GM12873 (cell line): Measurements from ENCODE around the gene INPP5A.

ENCODE experiments used
- CTCF ChIP-seq: IDR thresholded peaks from 2 replicates; pipeline ENCODE4 v1.5.1; 2012; ENCODE audit warnings: low read depth, mild to moderate bottlenecking, moderate library complexity, low read length, control low read depth; ENCODE audit not compliant: insufficient read depth; ENCODE audit errors: missing control alignments

INPP5A gene

GRCh38 chr10:132590752-132591121 lies 53.1 kb downstream of the INPP5A start:
- TF ChIP-seq CTCF, result no peak

DNA sequence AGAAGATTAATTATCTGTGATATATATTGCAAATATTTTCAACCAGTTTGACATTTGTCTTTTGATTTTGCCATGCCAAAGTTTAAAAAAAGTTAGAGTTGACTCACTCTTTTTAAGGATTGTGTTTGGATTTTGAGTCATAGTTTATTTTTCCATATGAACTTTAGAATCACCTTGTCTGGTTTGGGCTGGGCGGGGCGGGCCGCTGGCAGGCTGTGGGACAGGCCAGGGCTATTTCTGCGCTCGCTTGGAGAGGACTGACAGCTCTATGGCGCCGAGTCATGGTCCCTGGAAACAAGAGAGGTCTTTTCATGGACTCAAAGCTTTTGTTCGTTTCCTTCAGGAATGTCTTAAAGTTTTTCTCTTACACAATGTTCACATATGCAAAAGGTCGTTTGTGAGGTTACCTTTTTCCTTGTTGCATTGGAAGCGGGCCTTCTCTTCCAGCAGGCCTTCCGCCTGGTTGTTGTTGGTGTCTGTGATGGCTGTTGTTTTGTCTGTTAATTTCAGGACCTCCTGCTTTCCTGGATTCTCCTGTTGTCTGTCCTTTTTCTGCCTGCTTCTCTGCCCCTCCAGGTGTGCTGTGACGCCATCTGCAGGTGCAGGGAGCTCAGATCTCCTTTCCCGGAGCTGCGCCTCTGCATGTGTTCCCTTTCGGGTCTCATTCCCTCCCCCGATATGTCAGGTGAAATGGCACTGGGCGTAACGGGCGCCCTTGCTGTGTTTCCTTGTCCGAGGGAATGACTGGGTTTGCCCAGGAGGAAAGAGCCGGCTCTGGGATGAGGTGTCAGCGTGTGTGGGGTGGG lies 53.8 kb downstream of the INPP5A start:
- no peak for TF ChIP-seq CTCF

- no peak for TF ChIP-seq CTCF
These were observed 55.3 kb downstream of the INPP5A start for GRCh38 chr10:132592790-132593383.

DNA sequence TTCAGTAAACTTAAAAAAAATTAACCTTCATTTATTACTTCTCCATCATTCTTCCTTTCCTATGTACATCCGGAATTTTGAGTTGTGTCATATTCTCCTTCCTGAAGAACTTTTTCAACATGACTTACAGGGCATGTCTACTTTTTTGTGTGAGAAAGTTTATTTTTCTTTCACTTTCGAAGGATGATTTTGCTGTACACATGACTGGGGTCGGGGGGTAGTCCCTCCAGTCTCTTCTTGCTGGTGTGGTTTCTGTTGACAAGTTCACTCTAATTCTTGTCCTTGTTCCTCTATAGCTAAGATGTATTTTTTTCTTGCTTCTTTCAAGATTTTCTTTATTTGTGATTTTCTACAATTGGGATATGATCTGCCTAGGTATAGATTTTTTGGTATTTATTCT lies 55.8 kb downstream of the INPP5A start:
- TF ChIP-seq CTCF, result no peak

DNA sequence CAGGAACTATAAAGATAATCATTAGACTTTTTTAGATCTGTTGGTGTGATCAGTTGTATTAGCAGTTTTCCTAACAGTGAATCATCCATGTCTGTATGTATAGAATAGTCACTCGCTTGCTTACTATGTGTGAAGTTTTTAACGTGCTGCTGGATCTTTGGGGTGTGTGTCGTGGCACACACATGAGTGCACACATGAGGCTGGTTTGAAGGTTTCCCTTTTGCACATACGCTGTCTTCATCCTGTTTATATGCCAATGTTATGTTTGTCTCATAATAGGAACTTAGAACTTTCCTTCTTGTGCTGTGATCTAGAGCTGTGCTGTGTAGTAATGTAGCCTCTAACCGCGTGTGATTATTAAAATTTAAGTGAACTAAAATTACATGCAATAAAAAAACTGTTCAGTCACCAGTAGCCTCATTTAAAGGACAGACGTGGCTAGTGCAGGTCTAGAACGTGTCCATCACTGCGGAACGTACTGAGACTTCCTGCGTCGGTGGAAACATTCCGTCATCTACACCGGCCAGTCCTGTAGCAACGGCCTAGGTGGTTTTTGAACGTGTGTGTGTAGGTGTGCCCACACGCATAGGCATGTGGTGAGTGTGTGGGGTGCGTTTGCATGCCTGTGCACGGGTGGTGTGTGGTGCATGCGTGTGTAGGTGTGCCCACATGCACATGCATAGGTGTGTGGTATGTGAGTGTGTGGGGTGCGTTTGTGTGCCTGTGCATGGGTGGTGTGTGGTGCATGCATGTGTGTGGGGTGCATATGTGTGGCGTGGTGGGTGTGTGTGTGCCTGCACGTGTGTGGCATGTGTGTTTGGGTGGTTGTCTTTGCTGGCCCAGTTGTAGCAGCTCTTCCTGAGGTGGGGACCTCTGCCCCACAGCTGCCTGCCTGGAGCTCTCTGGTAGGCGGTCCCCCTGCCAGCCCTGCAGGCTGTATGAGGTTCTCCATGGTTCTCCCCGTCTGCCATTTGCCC lies 56.6 kb downstream of the INPP5A start:
- no peak for TF ChIP-seq CTCF

GRCh38 chr10:132595021-132595420 lies 57.4 kb downstream of the INPP5A start:
- no peak for TF ChIP-seq CTCF

DNA sequence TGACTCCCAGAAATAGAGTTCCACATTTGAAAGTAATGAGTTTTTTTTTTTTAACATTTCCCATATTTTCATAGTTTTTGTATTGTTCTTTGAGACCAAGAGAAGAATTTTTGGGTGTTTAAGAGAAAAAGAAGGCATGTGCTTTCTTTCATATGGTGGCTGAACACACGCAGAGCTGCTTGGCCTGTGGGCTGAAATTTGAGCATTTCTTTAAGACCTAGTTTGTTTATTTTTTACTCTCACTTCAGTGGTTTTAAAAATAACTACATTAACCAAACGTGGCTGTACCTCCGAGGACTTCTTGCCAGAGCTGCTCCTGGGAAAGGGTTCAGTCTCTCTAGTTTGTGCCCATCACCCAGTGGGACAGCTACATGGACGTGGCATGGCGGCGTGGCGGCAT lies 58.3 kb downstream of the INPP5A start:
- TF ChIP-seq CTCF, result no peak
